Transverse colon (tissue), 4 donors: ENCODE measurements around the gene IFNA6. TPM values are rescaled to one million over a fixed set of nuclear protein-coding genes. Genes with fewer than 3 reads are reported as not detected.
"Not testable (repeated sequence)": the region's sequence is repeated elsewhere in the genome, so short reads cannot be mapped to it uniquely, and the experiment has no call there.

Experiments used
- DNase-seq: peaks from one replicate; pipeline ENCODE4 v3.0.0-alpha.2; 2019
- H3K27ac ChIP-seq, 4 donors: fragments of 200-600 bp; sonication (generic); 2 replicates each; pipeline ENCODE4 v1.5.1; 2016 to 2018; ENCODE audit warnings: inconsistent platforms in 4 of 4
- H3K27me3 ChIP-seq: fragments of 200-600 bp; sonication (generic); 2 replicates; pipeline ENCODE4 v1.5.1; 2017; ENCODE audit warnings: inconsistent platforms
- H3K36me3 ChIP-seq, 4 donors: fragments of 200-600 bp; sonication (generic); 2 replicates each; pipeline ENCODE4 v1.5.1; 2017 to 2019; ENCODE audit warnings: inconsistent platforms in 4 of 4
- H3K4me1 ChIP-seq, 4 donors: fragments of 200-600 bp; sonication (generic); 2 replicates each; pipeline ENCODE4 v1.5.1; 2017 to 2020; ENCODE audit warnings: inconsistent platforms in 4 of 4
- H3K4me3 ChIP-seq, 4 donors: fragments of 200-600 bp; sonication (generic); 1 replicate in 1 of 4; 2 replicates in 3 of 4; pipeline versions ENCODE4 v1.5.1 to v1.6.1; 2017 to 2019; ENCODE audit warnings: inconsistent platforms in 4 of 4
- H3K9me3 ChIP-seq, 2 donors: fragments of 200-600 bp; sonication (generic); 2 replicates each; pipeline ENCODE4 v1.5.1; 2017 to 2019; ENCODE audit warnings: inconsistent platforms in 2 of 2
- CTCF ChIP-seq, 5 experiments: fragments of 200-600 bp in 3 of 5; fragments of 450-650 bp in 2 of 5; sonication (generic) in 3 of 5; IDR thresholded peaks; 1 replicate in 2 of 5; 2 replicates in 3 of 5; pipeline ENCODE4 v1.5.1; 2016 to 2017; ENCODE audit warnings: antibody characterized with exemption in 5 of 5, inconsistent platforms in 3 of 5, mild to moderate bottlenecking in 2 of 5, moderate library complexity in 1 of 5
- EP300 ChIP-seq: sonication (generic); formaldehyde crosslinking; IDR thresholded peaks from one replicate; pipeline ENCODE4 v1.6.1; 2017; ENCODE audit warnings: antibody characterized with exemption, low read depth
- POLR2A ChIP-seq: fragments of 450-650 bp; IDR thresholded peaks from one replicate; pipeline ENCODE4 v1.6.1; 2016; ENCODE audit warnings: antibody characterized with exemption, mild to moderate bottlenecking, moderate library complexity
- POLR2AphosphoS5 ChIP-seq, 3 donors: sonication (generic); formaldehyde crosslinking; IDR thresholded peaks; one replicate each; pipeline ENCODE4 v1.6.1; 2016; ENCODE audit warnings: antibody characterized with exemption in 3 of 3
- WGBS, 2 donors: methylation state at CpG; one replicate each; pipeline ENCODE4 v1.1.5; 2018; ENCODE audit warnings: low coverage in 1 of 2; 5-methylcytosine and 5-hydroxymethylcytosine counted together
- in situ Hi-C, 4 donors: fragments of 200-750 bp; cut with MboI; loops; one replicate each; pipeline versions ENCODE4 v1.15.0 to v1.15.1; 2017; ENCODE audit warnings: low sequenced_read_pairs in 3 of 4, low pct_ligation_motif_present in 1 of 4, low pct_unique_long_range_greater_than_20kb in 1 of 4
- intact Hi-C: fragments of 100-400 bp; cut with DNase I; formaldehyde crosslinking; loops from one replicate; pipeline ENCODE4 v1.15.1; 2023; ENCODE audit warnings: low total_unique reads
- total RNA-seq, 4 donors: library from RNA; depleted of rRNA; stranded (reverse); fragments of >200 nt; gene quantifications; one replicate each; pipeline ENCODE4 v1.1.0, GENCODE V29; 2016

The IFNA6 gene
- total RNA-seq, 4 donors from 2014 or later: not detected

GRCh38 chr9:21367957-21368356, 17.3 kb upstream of the IFNA6 start, which contains the start of gene IFNA13:
Gene IFNA13, minus strand, starts transcription at chr9:21368057. Its CDS starts 47 bp downstream, at chr9:21368010.
- TF ChIP-seq CTCF (IDR thresholded peaks at IDR 0.05) (no peak), POLR2A (no peak), EP300 (no peak), POLR2AphosphoS5 (IDR thresholded peaks at IDR 0.05) (no peak)
- Histone ChIP-seq H3K4me3 (no peak within 1 kb of the TSS), H3K36me3 (no peaks in the 10 kb centered on the region), H3K9me3 (no peaks in the 10 kb centered on the region), H3K4me1 (no peaks in the 10 kb centered on the region), H3K27ac (no peak within 1 kb of the TSS), H3K27me3 (no peaks in the 10 kb centered on the region)
- in situ Hi-C loops (no loop called here), intact Hi-C loops (no loop called here)
- WGBS, 2 donors: 87 to 90% methylated on average over 2 to 3 of the region's 3 CpGs
- no peak for DNase-seq

GRCh38 chr9:21367169-21367568, 16.5 kb upstream of the IFNA6 start:
- H3K27ac ChIP-seq, in situ Hi-C loops, intact Hi-C loops, H3K27me3 ChIP-seq, H3K9me3 ChIP-seq, DNase-seq, H3K36me3 ChIP-seq, H3K4me3 ChIP-seq, H3K4me1 ChIP-seq: not testable (repeated sequence)
- whole genome bisulfite sequencing, 2 donors: 86 to 100% methylated on average over 1 of the region's 2 CpGs

GRCh38 chr9:21362287-21362686, 11.6 kb upstream of the IFNA6 start:
- intact Hi-C loops: no loop called here
- 84 to 88% methylated on average over 5 to 8 of the region's 8 CpGs for WGBS, 2 donors
- Histone ChIP-seq H3K36me3 (no peaks in the 10 kb centered on the region), H3K9me3 (no peaks in the 10 kb centered on the region), H3K27ac (no peak overlapping the region), H3K27me3 (no peaks in the 10 kb centered on the region), H3K4me1 (no peaks in the 10 kb centered on the region), H3K4me3 (no peak overlapping the region)
- in situ Hi-C loops: no loop called here
- DNase-seq: no peak
- TF ChIP-seq POLR2A: no peak
- TF ChIP-seq POLR2AphosphoS5 (IDR thresholded peaks at IDR 0.05): no peak
- no peak for TF ChIP-seq EP300
- no peak for TF ChIP-seq CTCF (IDR thresholded peaks at IDR 0.05)

- H3K4me1 ChIP-seq: no peaks in the 10 kb centered on the region
- H3K27ac ChIP-seq: no peak overlapping the region
- peaks cover 7% of the 10 kb centered on the region for H3K27me3 ChIP-seq
- TF ChIP-seq POLR2A (no peak), EP300 (no peak), POLR2AphosphoS5 (IDR thresholded peaks at IDR 0.05) (no peak), CTCF (IDR thresholded peaks at IDR 0.05) (no peak)
- 49 to 54% methylated on average over 7 of the region's 7 CpGs for WGBS, 2 donors
- H3K4me3 ChIP-seq: no peak overlapping the region
- intact Hi-C loops: no loop called here
- no peaks in the 10 kb centered on the region for H3K9me3 ChIP-seq
- in situ Hi-C loops: no loop called here
- H3K36me3 ChIP-seq: no peaks in the 10 kb centered on the region
- no peak for DNase-seq
These were observed 7.1 kb upstream of the IFNA6 start for GRCh38 chr9:21357479-21358460.
